ENCODE results near the gene CACNA2D4.
A peak's percentile ranks its signal among the peaks of the same experiment; 100 is the strongest.

Gene CACNA2D4

DNA sequence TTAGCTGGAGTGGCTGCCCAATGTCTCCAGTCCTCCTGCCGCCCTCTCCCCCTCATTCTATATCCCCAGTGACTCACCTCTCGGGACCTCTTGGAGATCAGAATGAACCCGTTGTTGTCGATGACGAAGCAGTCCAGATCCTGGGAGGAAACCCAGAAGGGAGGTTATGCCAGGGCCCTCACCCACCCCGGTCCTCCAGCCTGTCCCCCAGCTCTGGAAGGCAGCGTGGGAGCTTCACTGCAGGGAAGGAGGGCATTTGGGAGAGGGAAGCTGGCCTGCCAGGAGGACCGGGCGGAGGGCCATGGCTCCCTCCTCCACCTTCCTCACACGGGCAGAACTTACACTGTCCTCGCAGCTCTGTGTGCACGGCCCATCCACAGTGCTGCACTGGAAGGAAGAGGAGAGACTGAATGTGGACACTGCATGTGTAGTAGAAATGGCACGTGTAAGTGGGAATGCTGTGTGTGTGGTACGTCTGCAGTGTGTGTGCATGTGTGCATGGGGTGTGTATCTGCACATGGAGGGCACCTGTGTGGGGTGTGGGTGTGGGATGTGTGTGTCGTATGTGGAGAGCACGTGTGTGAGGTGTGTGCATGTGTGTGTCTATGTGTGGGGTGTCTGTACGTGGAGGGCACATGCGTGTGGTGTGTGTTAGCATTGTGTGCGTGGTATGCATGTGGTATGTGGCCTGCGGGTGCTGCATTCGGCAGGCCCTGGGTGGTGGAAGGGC lies 108.1 kb downstream of the CACNA2D4 start:
- DNase-seq (ENCODE audit: low read depth): peak; percentile 37
- no peak overlapping the region for H3K4me3 ChIP-seq (ENCODE audit: low read depth, low read length)
- TF ChIP-seq, protein P1, sequence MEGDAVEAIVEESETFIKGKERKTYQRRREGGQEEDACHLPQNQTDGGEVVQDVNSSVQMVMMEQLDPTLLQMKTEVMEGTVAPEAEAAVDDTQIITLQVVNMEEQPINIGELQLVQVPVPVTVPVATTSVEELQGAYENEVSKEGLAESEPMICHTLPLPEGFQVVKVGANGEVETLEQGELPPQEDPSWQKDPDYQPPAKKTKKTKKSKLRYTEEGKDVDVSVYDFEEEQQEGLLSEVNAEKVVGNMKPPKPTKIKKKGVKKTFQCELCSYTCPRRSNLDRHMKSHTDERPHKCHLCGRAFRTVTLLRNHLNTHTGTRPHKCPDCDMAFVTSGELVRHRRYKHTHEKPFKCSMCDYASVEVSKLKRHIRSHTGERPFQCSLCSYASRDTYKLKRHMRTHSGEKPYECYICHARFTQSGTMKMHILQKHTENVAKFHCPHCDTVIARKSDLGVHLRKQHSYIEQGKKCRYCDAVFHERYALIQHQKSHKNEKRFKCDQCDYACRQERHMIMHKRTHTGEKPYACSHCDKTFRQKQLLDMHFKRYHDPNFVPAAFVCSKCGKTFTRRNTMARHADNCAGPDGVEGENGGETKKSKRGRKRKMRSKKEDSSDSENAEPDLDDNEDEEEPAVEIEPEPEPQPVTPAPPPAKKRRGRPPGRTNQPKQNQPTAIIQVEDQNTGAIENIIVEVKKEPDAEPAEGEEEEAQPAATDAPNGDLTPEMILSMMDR (conservative IDR thresholded peaks at IDR 0.05; ENCODE audit: low read depth, low read length): no peak

DNA sequence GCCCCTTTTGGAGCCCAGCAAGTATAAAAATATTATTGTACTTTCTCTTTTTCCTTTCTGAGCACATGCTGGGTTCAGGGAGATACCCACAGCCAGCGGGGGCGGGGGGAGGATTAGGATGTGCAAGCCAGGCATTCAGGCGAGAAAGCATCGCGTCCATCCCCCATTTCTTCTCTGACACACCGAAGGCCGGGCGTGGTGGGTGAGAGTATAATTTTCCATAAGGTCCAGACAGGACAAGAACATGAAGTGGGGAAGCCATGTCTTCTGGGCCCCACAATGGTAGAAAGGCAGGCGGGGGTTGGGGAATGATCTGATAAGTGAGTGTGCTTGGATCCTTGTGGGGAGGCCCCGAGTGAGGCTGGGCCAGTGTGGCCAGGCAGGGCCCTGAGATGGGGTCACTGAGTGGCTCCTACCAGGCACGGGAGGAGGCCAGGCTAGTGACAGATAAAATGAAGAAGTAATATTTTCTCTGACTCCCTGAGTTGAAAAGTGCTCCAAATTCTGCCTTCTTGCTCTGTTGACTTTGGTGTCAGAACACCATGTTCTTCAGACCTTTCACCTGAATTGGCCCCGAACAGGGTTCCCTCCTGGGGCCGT lies 108.8 kb downstream of the CACNA2D4 start:
- TF ChIP-seq, protein P1 (conservative IDR thresholded peaks at IDR 0.05; ENCODE audit: low read depth, low read length): no peak
- H3K4me3 ChIP-seq (ENCODE audit: low read depth, low read length): no peak overlapping the region
- no peak for DNase-seq (ENCODE audit: low read depth)

DNA sequence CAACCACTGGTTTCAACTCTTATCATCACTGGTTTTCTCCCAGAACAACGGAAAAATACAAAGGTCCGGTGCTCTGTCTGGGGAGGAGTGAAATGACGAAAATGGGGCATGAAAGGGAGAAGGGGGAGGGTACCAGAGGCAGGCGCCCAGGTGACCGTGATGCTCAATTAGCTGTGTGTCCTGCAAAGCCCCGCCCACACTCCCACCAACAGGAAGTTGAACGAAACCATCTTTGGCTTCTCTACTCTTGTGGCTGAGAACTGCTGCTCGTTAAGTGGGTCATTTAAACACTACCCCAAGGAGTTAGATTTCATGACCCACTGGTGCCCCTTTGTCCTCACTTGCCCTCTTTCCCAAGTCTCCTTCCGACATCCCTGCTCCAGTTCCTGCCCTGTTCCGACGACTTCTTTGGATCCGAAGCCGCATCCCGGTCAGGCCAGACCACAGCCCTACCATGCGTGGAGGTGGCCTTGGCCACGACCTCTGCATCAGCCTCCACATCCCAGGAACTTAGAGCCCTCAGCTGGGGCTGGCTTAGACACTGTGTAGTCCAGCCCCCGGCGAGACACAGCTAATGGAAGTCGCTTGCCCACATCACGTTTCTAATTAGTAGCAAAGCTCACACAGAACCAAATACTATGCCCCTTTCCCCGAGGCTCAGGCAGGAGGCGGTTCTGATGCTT lies 109.5 kb downstream of the CACNA2D4 start:
- H3K4me3 ChIP-seq (ENCODE audit: low read depth, low read length): no peak overlapping the region
- DNase-seq (ENCODE audit: low read depth): no peak
- TF ChIP-seq, protein P1 (conservative IDR thresholded peaks at IDR 0.05; ENCODE audit: low read depth, low read length): no peak

DNA sequence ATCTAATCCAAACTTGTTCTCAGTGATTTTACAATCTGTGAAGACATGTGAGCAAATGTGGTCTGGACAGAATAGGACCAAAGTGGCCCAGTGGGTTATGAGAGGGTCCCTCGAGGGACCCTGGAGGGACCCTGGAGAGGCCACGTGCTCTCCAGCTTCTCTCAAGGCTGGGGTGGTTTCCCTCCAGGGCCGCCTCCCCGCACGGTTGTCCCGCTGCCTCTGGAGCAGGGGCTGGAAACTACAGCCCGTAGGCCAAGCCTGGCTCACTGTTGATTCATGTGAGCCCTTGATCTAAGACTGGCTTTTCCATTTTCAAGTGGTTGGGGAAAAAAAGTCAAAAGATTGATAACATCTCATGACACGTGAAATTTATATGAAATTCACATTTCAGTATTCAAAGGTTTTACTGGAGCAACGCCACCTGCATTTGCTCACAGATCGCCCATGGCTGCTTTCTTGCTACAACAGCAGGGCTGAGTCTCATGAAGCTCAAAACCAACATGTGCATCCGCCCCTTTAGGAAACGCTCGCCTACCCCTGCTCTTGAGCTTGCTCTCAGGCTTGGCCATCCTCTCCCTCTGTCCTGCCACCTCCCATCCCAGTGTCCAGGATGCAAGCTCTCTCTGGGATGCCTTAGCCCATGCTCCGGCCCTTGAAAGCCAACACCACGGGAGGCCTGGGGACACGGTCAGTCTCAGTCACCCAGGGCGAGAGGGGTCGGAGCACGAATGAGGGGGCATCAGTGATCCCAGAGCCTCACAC lies 110.2 kb downstream of the CACNA2D4 start:
- TF ChIP-seq, protein P1 (conservative IDR thresholded peaks at IDR 0.05; ENCODE audit: low read depth, low read length): no peak
- H3K4me3 ChIP-seq (ENCODE audit: low read depth, low read length): no peak overlapping the region
- no peak for DNase-seq (ENCODE audit: low read depth)

DNA sequence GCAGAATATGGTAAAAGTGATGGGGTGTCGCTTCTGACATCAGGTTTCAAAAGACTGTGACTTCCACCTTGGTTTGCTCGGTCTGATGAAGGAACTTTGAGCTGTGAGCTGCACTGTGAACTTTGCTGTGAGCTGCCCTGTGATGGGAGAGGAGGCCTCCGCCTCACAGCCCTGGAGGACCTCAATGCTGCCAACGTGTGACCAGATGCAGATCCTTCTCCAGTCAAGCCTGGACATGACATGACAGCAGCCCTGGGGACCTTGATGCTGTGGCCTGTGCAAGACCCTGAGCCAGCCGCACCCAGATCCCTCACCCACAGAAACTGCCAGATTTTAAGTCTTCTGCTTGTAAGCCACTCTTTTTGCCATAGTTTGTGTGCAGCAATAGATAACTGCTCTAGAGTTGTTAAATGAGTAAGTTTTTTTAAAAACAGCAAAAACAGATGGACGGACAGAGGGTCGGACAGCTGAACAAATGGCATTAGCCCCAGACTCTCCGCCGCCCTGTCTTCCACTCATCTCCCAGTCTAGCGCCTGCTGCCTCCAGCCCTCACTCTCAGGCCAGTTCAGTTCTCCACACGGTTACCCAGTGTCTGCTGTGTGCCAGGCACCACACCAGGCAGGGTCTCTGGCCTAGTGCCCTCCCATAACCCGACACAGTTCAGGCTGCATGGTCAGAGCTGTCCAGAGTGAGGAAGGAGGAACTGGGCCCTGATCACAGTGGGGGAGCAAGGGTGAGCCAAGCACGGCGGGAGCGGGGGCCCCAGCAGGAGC lies 111.2 kb downstream of the CACNA2D4 start:
- TF ChIP-seq, protein P1 (conservative IDR thresholded peaks at IDR 0.05; ENCODE audit: low read depth, low read length): no peak

More for the DNA sequence above, 111.2 kb downstream of the CACNA2D4 start:
- no peak overlapping the region for H3K4me3 ChIP-seq (ENCODE audit: low read depth, low read length)
- peak; percentile 38 for DNase-seq (ENCODE audit: low read depth)

All from choroid plexus epithelial cell (primary cell).